ENCODE measurements around the gene KLHL18.

GRCh38 chr3:47293822-47294221 is 11.1 kb downstream of the KLHL18 start:
- no peak for TF ChIP-seq RAD21 (IDR thresholded peaks at IDR 0.05; ENCODE audit: low read depth)
- no peak for TF ChIP-seq REST (IDR thresholded peaks at IDR 0.05; ENCODE audit: low read depth)
- TF ChIP-seq USF1 (IDR thresholded peaks at IDR 0.05), result no peak
- TF ChIP-seq MAX (IDR thresholded peaks at IDR 0.05), result no peak
- TF ChIP-seq ZBTB7A (IDR thresholded peaks at IDR 0.05; ENCODE audit: low read depth), result no peak
- TF ChIP-seq EGR1 (IDR thresholded peaks at IDR 0.05), result no peak
- TF ChIP-seq TCF12 (IDR thresholded peaks at IDR 0.05; ENCODE audit: low read depth), result no peak
- TF ChIP-seq EP300 (IDR thresholded peaks at IDR 0.05; ENCODE audit: borderline replicate concordance), result no peak
- TF ChIP-seq TAF1 (IDR thresholded peaks at IDR 0.05; ENCODE audit: low read depth), result no peak
- TF ChIP-seq CEBPB (IDR thresholded peaks at IDR 0.05), result no peak
- TF ChIP-seq CREB1 (IDR thresholded peaks at IDR 0.05; ENCODE audit: low read depth), result no peak

Measured in Ishikawa (cell line).